Smooth muscle cell of the brain vasculature (primary cell): ENCODE measurements around the gene DCC.

ENCODE experiments used
- DNase-seq: peaks from one replicate; pipeline ENCODE4 v3.0.0-alpha.2; 2012; ENCODE audit warnings: low read depth, low spot score

The DCC gene

DNA sequence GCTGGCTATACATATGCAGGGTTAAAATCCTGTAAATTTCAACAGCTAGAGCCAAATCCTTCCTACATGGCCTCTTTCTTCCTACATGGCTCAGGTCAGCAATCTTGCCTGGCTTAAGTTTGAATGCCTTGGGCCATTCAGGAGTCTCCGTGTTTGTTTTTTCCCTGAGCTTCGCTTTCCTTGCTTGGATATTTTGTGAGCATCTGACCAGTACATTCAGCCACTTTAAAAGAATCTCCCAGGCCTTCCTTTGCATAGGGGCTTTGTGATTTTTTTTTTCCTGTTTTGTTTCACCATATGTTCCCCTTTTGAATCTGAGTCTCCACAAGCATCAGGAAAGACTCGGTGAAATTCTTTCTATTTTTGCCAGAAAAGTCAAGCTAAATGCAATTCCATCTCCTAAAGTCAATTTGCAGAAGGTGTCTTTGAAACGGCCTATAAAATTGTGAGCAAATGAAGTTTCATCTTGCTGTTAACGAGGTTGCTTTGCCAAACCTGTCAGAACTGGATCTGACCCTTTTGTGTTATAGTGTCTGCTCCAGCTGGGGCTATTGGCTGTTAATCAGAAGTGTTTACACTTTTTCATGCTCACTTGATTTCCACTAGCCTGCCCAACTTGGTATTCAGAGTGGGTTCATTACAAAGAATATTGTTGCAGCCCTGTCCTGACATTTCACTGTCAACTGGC is 256.9 kb downstream of the DCC start:
- no peak for DNase-seq

DNA sequence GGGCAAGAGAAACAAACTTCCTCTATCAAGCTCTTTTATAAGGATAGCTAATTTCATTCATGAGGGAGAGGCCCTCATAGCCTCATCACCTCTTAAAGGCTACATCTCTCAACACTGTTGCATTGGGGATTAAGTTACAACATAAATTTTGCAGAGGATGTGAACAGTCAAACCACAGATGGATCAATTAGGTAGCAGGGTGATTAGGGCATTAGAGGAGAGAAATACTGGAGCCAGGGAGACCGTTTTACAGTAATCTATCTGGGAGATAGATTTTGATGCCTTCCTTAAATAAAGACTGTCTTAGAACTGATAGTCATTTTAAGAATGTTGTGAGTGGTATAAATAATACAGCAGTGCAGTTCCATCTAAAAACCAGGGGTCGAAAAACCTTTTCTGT is 258.9 kb downstream of the DCC start:
- DNase-seq: no peak

- DNase-seq: no peak
Measured at GRCh38 chr18:52602820-52603219, 262.8 kb downstream of the DCC start.

DNA sequence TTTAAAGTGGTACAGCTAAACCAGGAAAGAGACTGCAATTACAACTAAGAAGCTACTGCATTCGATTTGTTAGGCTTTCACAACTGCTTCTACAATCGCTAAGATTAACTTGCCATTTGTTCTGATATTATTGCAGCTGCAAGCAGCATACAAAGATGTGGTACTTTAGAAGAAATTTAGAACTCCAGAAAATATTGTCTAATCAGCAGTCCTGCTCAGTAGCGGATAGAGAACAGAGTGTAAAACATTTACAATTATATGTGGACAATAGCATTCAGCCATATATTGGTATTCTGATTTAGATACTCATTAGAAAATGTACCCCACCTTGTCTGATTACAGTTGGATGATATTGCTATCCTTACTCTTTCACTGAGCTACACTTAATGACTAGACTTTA is 265.3 kb downstream of the DCC start:
- no peak for DNase-seq

DNA sequence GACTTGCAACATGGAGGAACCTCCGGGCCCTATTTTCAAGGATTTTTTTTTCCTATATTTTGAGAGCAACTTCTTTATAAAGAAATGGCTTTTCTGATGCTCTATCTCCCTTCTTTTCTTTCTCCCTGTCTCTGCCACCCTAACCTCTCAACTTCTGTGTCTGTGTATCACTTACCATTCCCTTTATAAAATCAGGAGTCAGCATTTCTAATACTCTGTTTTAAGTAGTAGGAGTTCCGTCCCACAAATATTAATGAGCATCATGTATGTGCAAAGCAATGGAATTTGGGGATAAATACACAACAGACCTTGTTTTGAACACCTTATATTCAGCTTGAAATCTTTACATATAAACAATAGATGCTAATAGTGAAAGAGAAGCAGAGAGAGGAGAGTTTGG is 268.0 kb downstream of the DCC start:
- DNase-seq: no peak

DNA sequence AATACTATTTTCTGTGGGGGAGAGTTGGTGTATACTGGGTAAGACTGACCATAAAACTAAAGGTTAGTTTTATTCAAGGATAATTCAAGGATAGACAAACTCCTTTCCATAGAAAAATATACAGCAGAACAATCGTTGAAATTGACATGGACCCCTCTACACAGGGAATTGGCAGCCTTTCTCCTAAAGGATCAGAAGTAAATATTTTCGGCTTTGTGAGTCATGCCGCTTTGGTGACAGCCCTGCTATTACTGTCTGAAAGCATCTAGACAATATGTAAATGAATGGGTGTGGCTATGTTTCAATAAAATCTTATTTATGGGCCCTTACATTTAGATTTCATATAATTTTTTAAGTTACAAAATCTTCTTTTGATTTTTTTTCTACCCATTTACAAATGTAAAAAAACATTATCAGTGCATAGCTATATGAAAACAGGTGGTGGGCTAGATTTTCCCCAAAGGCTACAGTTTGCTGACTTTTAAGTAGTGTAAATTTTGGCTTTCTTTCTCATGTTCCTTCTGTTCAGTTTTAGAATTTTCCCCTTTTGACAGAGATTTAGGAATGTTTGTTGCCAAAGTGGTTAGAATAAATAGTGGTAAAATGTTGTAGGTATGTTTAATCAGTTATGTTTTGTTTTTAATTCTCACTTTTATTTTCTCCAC is 270.6 kb downstream of the DCC start:
- no peak for DNase-seq

DNA sequence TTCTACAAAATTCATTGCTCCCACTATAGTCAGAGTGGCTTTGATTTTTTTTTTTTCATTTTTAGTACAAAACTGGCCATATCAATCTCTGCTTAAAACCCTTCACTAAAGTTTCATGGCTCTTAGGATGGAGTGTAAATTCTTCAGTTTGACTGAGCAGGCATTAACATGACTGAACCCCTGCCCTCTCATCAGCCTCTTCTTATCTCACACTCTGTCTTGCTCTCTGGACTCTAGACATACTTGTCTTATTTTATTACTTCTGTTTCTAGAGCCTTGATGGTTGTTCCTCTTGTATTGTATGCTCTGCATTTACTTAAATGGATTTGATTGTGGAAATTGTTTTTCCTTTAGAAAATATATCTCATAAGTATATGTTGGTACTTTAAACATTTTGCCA is 272.4 kb downstream of the DCC start:
- DNase-seq: no peak

DNA sequence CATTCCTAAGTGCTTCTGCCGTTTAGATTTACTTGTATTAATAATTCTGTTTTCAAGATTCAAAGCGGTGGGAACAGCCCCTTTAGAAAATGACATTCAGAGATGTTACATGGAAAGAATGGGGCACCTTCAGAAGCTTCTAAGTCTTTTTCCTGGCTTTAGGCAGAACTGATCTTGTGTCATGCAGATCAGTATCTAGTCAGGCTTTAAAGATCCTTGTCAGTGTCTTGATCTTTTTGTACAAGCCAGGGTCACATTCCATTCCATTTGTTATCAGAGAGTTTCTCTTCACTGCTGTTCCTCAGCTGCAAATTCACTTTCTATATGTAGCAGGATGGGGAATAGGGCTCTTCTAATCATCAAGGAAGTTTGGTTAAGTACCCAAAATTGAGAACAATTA is 275.3 kb downstream of the DCC start:
- no peak for DNase-seq

- no peak for DNase-seq
Measured at GRCh38 chr18:52615943-52616342, 275.9 kb downstream of the DCC start.

GRCh38 chr18:52617931-52618330 is 277.9 kb downstream of the DCC start:
- DNase-seq: no peak

DNA sequence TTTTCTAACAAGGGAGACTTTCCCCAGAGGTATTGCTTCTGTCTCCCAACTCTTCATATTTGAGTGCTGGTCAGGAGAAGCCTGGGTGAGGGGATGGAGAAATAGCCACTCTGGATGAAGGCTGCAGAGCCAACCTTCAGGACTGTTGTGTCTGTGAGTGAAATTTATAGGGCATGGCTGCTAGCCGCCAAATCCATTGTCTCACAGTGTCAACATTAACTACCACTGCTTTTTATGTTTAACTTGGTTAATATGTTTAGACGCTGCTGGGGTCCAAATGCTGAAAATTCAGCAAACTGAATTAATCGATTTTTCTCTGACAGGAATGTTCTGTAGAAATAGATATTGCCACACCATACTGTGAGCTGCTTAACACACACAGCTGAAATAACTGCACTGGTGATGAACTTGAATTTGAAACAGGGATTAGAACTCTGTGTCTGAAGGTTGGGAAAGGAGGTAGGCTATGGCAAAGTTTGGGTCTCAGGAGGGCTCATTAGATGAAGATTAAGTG is 281.0 kb downstream of the DCC start:
- no peak for DNase-seq

DNA sequence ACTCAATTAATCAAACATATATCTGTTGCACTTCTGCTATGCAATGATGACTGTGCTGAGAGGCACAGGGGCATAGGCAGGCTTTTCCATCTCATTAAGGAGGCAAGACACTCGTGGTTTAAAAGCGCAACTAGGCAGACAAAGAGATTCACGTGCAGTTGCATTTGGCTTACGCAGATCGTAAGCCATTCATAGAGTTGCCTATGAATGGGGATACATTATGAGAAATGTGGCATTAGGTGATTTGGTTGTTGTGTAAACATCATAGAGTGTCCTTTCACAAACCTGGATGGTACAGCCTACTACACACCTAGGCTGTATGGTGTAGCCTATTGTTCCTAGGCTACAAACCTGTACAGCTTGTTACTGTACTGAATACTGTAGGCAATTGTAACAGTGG is 284.7 kb downstream of the DCC start:
- no peak for DNase-seq

DNA sequence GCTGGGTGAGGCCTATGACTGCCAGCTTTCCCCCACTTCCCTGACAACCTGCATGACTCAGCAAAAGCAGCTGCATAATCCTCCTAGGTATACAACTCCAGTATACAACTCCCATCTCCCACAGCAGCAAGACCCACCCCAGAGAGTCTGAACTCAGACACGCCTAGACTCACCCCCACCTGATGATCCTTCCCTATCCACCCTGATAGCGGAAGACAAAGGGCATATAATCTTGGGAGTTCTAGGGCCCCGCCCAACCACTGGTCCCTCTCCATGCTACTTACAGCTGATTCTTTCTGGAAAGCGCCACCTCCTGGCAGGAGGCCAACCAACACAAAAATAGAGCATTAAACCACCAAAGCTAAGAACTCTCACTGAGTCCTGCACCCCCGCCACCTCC is 296.5 kb downstream of the DCC start:
- no peak for DNase-seq

GRCh38 chr18:52648201-52648600 is 308.2 kb downstream of the DCC start:
- no peak for DNase-seq

- no peak for DNase-seq
Measured at GRCh38 chr18:52652391-52652790, 312.4 kb downstream of the DCC start.

DNA sequence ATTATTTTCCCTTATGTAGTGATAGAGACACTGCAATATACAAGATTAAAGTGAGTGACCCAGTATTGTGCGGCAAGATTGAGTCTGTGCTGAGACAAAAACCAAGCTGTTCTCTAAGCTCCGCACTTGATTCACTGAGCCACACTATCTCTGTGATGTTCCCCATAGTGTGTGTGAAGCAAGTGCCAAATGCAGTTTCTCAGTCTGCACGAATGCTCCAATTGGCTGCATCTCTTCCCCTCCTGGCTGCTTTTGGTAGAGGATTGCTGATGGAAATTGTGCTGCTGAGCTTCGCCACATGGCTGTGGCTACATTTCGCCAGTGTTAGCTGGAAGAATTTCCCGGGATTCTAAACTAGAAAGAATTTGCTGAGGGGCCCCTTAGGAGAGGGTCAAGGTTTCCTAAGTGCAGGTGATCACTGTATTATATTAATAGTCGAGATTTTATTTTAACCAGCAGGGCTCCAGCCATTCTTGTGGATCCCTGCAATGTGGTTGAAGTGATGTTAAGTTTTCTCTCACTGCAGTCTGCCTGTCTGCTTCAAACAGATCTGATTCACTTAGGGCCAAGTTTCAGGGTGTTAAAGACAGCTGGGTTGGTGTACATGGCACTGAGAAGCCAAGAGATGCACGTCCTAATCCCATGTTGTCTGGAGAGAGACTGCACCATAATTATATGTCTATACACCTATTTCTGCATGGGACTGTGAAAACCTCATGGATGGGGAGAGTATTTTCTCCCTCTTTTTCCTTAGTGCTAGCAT is 317.2 kb downstream of the DCC start:
- DNase-seq: no peak

DNA sequence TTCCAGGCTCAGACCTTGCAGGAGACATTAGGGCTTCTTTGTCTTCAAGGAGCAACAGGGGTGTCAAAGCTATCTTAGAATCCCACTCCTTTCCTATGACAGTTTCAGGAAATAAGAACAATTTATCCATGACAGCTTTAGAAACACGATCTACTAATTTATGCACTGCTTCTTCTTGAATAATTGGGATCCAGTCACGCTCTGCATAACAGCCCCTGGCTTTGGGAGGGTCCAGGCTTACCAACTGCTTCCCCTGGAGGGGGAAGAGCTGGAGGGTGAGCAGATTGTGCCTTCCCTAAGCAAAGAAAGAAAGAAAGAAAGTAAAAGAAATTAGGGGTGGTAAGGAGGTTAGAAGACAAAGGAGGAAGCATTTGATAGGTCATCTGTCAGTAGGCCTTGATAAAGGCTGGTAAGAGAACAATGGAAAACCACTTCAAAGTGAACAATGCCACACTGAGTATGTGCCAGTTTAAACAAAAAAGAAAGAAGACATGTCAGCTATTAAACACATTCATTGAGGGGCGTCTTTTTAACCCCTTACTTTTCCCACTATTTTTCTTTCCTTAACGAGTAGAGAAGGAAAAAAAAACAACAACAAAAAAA is 327.6 kb downstream of the DCC start:
- DNase-seq: no peak

GRCh38 chr18:52670896-52671295 is 330.9 kb downstream of the DCC start:
- no peak for DNase-seq

- no peak for DNase-seq
Measured at GRCh38 chr18:52678034-52678433, 338.0 kb downstream of the DCC start.

DNA sequence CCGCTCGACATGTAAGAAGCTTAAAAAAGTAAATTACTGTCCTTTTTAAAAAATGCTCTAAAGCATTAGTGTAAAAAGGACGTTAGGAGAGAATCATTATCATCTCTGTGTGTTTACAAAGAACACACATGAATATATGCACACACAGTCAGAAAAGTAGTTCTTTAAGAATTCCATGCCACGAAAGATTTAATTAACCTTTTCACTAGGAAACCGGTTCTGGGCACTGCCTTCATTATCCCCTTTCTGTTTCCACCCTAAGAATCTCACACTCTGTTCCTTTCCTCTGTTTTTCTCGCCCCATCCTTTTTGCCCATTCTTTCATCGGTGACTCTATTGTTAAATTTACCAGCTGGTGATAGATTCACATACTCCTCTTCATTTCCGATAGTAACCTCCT is 338.6 kb downstream of the DCC start:
- no peak for DNase-seq

- no peak for DNase-seq
Measured at GRCh38 chr18:52679354-52679753, 339.4 kb downstream of the DCC start.

DNA sequence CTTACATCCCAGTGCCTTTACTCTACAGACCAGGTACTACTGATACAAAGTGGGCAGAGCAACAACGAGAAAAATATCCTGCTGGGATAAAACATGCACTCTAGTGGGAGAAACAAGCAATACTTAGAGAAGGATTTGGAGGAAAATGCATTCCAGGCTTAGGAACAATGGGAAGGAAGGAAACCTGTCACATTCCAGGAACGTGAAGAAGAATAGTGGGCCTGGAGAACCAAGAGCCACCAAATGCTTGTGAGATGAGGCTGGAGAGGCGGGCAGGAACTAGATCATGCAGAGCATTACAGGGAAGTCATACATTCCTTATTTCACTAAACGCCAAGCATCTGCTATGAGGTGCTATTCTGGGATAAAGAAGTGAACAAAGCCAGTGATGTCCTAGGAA is 342.3 kb downstream of the DCC start:
- DNase-seq: no peak
